NT2/D1 (cell line): ENCODE results near the gene GRM2.
A peak's percentile ranks its signal among the peaks of the same experiment; 100 is the strongest.

Experiments used
- DNase-seq: peaks from one replicate; pipeline ENCODE4 v3.0.0-alpha.2; 2011; ENCODE audit warnings: low read depth, low spot score
- H3K27me3 ChIP-seq: 2 replicates; pipeline ENCODE4 v1.6.0; 2011; ENCODE audit warnings: mild to moderate bottlenecking; ENCODE audit not compliant: insufficient read length, insufficient read depth
- H3K36me3 ChIP-seq: 2 replicates; pipeline ENCODE4 v1.6.1; 2011; ENCODE audit warnings: mild to moderate bottlenecking, low read length, mixed read lengths; ENCODE audit not compliant: insufficient read depth, insufficient read length
- H3K4me1 ChIP-seq: 2 replicates; pipeline ENCODE4 v1.5.1; 2011; ENCODE audit not compliant: insufficient read depth, insufficient read length
- H3K4me3 ChIP-seq: 2 replicates; pipeline ENCODE4 v1.5.1; 2011; ENCODE audit warnings: low read depth; ENCODE audit not compliant: insufficient read length
- H3K9ac ChIP-seq: 2 replicates; pipeline ENCODE4 v1.6.0; 2011; ENCODE audit warnings: low read depth; ENCODE audit not compliant: insufficient read length
- H3K9me3 ChIP-seq: 2 replicates; pipeline ENCODE4 v1.5.1; 2011; ENCODE audit warnings: mild to moderate bottlenecking, low read length; ENCODE audit not compliant: insufficient read depth
- SUZ12 ChIP-seq: IDR thresholded peaks from 2 replicates; pipeline ENCODE4 v1.6.1; 2011; ENCODE audit not compliant: insufficient read length, insufficient read depth; ENCODE audit errors: extremely low read depth
- YY1 ChIP-seq: IDR thresholded peaks from 2 replicates; pipeline ENCODE4 v1.6.1; 2011; ENCODE audit not compliant: insufficient read length, insufficient read depth
- ZNF274 ChIP-seq: IDR thresholded peaks from 2 replicates; pipeline ENCODE4 v1.6.1; 2011; ENCODE audit warnings: mild to moderate bottlenecking, low read depth, low read length

The GRM2 gene

DNA sequence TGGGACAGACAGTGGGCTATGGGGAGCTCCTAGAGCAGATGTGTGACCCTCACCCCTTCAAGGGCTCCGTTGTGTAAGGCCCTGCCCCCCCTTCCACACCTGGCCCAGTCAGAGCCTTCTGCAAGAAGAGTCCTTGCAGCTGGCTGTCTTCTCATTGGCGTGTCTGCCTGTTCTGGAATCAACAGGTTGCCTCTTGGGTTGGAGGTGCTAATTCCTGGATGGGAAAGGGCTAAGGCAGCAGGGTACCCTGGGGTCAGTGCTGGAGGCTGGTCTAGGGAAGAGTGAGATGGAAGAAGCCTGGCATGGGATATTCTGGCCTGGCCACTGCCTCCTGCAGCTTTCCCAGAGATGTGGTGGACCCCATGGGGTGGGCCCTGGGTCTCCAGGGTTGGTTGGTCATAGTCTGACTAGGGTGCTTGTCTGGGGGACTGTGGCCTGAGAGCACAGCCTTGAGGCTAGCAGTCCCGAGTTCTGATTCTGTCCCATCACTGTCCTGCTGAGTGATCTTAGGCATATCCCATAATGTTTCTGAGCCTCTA lies 30.7 kb upstream of the GRM2 start:
- no peaks in the 10 kb centered on the region for H3K27me3 ChIP-seq
- H3K9ac ChIP-seq, result no peak overlapping the region
- no peak for DNase-seq
- TF ChIP-seq YY1 (no peak), ZNF274 (no peak), SUZ12 (no peak)
- no peak overlapping the region for H3K4me3 ChIP-seq
- H3K36me3 ChIP-seq, result peaks cover 30% of the 10 kb centered on the region
- peaks cover 17% of the 10 kb centered on the region for H3K4me1 ChIP-seq
- H3K9me3 ChIP-seq, result no peaks in the 10 kb centered on the region

DNA sequence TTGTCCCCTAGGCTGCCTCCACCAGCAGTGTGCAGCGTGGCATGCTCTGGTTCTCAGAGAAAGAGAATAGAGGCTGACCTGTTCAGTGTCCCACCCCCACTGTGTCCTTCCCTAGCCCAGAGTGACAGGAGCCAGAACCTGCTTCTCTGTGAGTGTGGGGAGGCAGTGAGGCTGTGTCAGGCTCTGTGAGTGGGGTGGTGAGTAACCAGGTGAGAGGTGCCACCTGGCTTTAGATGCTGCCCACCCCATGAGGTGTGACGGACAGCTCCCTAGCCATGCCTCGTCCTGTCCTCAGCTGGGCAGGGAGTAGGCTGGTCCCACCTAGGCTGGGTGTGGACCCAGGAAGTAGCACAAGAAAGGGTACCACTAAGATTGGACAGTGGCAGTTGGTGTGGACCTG lies 29.5 kb upstream of the GRM2 start:
- no peak overlapping the region for H3K9ac ChIP-seq
- no peak for DNase-seq
- H3K9me3 ChIP-seq, result no peaks in the 10 kb centered on the region
- peaks cover 30% of the 10 kb centered on the region for H3K36me3 ChIP-seq
- H3K27me3 ChIP-seq, result no peaks in the 10 kb centered on the region
- no peak for TF ChIP-seq YY1
- no peak for TF ChIP-seq SUZ12
- TF ChIP-seq ZNF274, result no peak
- no peak overlapping the region for H3K4me3 ChIP-seq
- H3K4me1 ChIP-seq, result peaks cover 23% of the 10 kb centered on the region

DNA sequence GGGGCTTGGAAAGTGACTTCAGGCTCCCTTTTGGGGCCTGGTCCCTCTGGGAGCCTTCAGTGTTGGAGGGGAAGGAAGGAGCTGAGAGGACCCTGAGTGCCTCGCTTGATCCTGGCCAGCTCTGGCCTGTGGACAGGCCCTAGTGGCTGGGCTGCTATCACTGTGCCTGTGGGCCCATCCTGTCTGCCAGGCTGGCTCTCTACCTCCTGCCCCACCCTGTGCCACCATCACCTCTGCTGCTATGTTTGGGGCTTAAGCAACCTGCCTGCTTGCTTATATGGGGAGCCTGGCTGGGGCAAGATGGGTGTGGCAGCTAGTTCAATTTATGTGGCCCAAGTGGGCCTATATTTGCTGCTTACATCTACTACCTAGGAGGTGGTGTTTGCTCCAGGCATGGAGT lies 28.7 kb upstream of the GRM2 start:
- no peak for DNase-seq
- Histone ChIP-seq H3K4me3 (no peak overlapping the region), H3K36me3 (peaks cover 30% of the 10 kb centered on the region), H3K27me3 (no peaks in the 10 kb centered on the region), H3K4me1 (peaks cover 23% of the 10 kb centered on the region), H3K9me3 (no peaks in the 10 kb centered on the region), H3K9ac (no peak overlapping the region)
- TF ChIP-seq ZNF274 (no peak), YY1 (no peak), SUZ12 (no peak)

DNA sequence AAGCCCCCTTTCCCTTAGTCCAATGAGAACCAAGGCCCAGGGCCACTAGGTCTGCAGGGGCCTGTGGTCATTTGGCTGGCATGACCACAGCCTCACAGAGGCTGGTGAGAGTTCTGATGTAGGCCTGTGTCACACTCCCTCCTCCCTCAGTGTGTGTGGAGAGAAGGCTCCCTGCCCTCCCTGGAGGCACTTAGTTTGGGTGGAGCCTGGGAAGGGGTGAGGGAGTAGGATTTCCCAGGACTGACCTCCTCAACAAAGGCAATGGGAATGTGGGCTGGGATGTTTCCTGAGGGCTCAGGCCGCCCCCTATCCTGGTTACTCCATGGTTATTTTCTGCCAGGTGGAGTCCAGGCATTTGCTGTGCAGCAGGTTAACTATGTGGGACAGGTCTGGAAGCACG lies 28.2 kb upstream of the GRM2 start:
- no peaks in the 10 kb centered on the region for H3K9me3 ChIP-seq
- H3K36me3 ChIP-seq, result peaks cover 30% of the 10 kb centered on the region
- no peak overlapping the region for H3K4me3 ChIP-seq
- H3K9ac ChIP-seq, result no peak overlapping the region
- no peaks in the 10 kb centered on the region for H3K27me3 ChIP-seq
- TF ChIP-seq ZNF274 (no peak), SUZ12 (no peak), YY1 (no peak)
- H3K4me1 ChIP-seq, result peaks cover 21% of the 10 kb centered on the region
- DNase-seq, result no peak

DNA sequence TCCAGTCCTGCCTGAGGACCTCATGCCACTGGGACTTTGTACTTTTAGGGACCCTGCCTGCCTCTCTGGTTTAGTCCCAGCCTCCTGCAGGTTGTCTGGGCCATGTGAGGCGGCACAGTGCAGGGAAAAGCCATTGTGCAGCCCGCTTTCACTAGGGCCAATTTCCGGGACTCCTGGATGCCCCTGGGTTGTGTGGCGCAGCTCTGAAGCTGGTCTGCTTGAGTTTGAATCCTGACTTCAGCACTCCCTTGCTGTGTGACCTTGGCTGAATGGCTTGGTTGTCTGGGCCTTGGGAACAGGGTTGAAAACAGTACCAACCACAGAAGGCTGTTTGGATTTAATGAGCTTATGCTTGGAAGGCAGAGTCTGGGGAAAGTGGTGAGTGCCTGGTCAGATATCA lies 27.6 kb upstream of the GRM2 start:
- Histone ChIP-seq H3K36me3 (peaks cover 33% of the 10 kb centered on the region), H3K9me3 (no peaks in the 10 kb centered on the region), H3K4me3 (no peak overlapping the region), H3K9ac (peak overlapping the region; percentile 32), H3K4me1 (peaks cover 15% of the 10 kb centered on the region), H3K27me3 (no peaks in the 10 kb centered on the region)
- TF ChIP-seq SUZ12 (no peak), YY1 (no peak), ZNF274 (no peak)
- no peak for DNase-seq

DNA sequence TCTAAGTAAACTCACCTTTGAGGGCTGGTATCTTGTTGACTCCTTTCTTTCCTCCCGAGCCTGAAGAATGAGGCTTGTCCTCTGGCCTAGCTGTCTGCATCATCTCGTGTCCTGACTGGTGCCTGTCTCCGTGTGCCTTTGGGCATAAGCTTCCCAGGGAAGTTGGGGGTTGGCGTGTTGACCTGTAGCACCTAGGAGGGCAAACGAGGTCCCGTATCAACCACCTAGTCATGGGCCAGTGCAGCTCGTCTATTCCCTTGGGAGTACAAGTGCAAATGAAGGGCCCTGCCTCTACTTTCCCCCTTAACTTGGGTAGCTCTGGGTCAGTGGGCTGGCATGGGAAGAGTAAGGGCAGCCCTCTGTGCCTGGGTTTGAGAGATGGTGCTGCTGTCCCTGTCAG lies 27.1 kb upstream of the GRM2 start:
- Histone ChIP-seq H3K4me3 (no peak overlapping the region), H3K27me3 (no peaks in the 10 kb centered on the region), H3K9me3 (no peaks in the 10 kb centered on the region), H3K4me1 (peaks cover 15% of the 10 kb centered on the region), H3K36me3 (peaks cover 33% of the 10 kb centered on the region), H3K9ac (no peak overlapping the region)
- DNase-seq, result no peak
- TF ChIP-seq SUZ12 (no peak), ZNF274 (no peak), YY1 (no peak)

DNA sequence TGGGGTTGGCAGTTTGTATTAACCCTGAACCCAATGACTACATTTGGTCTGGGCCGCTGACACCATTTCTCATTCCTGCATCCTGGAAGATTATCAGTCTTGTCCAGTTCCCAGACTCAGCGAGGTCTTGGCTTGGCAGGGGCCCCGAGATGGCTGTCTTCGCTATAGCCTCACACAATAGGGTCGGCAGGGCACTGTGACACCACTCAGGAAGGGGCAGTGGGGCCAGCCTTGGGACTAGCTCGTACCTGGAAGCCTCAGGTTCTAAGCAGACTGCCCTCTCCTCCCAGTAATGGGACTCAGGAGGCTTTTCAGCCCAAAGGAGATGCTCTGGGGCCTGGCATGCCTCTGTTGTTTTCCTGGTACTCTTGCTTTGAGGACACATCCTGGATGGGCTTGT lies 26.7 kb upstream of the GRM2 start:
- TF ChIP-seq YY1, result no peak
- TF ChIP-seq SUZ12, result no peak
- TF ChIP-seq ZNF274, result no peak
- H3K36me3 ChIP-seq, result peaks cover 33% of the 10 kb centered on the region
- H3K9ac ChIP-seq, result no peak overlapping the region
- H3K27me3 ChIP-seq, result no peaks in the 10 kb centered on the region
- H3K4me3 ChIP-seq, result no peak overlapping the region
- DNase-seq, result no peak
- H3K9me3 ChIP-seq, result no peaks in the 10 kb centered on the region
- H3K4me1 ChIP-seq, result peaks cover 15% of the 10 kb centered on the region

DNA sequence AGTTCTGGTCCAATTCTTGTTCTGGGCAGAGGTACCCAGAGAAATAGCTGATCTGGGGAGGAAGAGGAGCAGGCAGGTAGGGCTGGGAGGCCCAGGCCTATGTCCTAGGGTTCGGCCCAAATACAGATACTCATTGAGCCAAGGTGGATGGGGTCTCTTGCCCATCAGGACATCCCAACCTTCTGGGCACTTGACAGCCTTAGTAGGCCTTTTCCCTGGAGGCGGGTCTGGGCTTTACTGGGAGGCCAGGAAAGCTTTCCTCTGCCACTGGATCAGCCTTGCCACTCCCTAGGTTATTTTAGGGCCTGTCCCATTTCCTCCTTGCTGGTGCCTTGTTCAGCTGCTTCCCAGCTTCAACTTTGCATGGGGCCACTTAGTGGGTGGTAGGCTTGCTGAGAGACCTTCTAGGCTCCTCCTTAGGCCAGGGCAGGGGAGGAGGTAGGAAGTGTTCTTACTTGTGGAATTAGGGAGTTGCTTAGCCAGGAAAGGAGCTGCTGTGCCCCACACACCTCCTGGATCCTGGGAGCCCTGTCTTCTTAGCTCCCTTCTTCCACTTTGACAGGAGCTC lies 26.1 kb upstream of the GRM2 start:
- Histone ChIP-seq H3K4me1 (peaks cover 15% of the 10 kb centered on the region), H3K4me3 (no peak overlapping the region), H3K27me3 (no peaks in the 10 kb centered on the region), H3K9me3 (no peaks in the 10 kb centered on the region), H3K36me3 (peaks cover 32% of the 10 kb centered on the region), H3K9ac (no peak overlapping the region)
- TF ChIP-seq SUZ12 (no peak), ZNF274 (no peak)
- DNase-seq, result no peak
